ENCODE results near the gene OR5L2. TPM values are rescaled to one million over a fixed set of nuclear protein-coding genes. Genes with fewer than 3 reads are reported as not detected.
"Not testable (repeated sequence)": the region's sequence is repeated elsewhere in the genome, so short reads cannot be mapped to it uniquely, and the experiment has no call there.

The OR5L2 gene
- total RNA-seq, 3 donors from 2014 or later (not counting 1 experiment from before 2014, with no cell fraction given) = not detected

- H3K36me3 Mint-ChIP-seq = peaks cover 9% of the 10 kb centered on the region
- Histone ChIP-seq H3K27me3 (ENCODE audit: control insufficient read depth, insufficient read depth, low read length) (no peaks in the 10 kb centered on the region), H3K4me1 (ENCODE audit: control insufficient read depth, insufficient read depth, low read length) (no peaks in the 10 kb centered on the region), H3K4me3 (ENCODE audit: low read length) (no peak overlapping the region), H3K27ac (ENCODE audit: low read length) (no peak overlapping the region), H3K36me3 (ENCODE audit: control insufficient read depth, insufficient read depth, low read length) (no peaks in the 10 kb centered on the region), H3K9me3 (ENCODE audit: control insufficient read depth, insufficient read depth, low read length) (no peaks in the 10 kb centered on the region)
- 25% methylated on average over 1 of the region's 2 CpGs for WGBS (ENCODE audit: insufficient coverage)
- intact Hi-C loops (cut with micrococcal nuclease) = no loop called here
- no peaks in the 10 kb centered on the region for H3K27me3 Mint-ChIP-seq (ENCODE audit: low read depth in 2 of 2)
- TF ChIP-seq, protein P1, sequence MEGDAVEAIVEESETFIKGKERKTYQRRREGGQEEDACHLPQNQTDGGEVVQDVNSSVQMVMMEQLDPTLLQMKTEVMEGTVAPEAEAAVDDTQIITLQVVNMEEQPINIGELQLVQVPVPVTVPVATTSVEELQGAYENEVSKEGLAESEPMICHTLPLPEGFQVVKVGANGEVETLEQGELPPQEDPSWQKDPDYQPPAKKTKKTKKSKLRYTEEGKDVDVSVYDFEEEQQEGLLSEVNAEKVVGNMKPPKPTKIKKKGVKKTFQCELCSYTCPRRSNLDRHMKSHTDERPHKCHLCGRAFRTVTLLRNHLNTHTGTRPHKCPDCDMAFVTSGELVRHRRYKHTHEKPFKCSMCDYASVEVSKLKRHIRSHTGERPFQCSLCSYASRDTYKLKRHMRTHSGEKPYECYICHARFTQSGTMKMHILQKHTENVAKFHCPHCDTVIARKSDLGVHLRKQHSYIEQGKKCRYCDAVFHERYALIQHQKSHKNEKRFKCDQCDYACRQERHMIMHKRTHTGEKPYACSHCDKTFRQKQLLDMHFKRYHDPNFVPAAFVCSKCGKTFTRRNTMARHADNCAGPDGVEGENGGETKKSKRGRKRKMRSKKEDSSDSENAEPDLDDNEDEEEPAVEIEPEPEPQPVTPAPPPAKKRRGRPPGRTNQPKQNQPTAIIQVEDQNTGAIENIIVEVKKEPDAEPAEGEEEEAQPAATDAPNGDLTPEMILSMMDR (IDR thresholded peaks at IDR 0.05) = no peak
- H3K4me3 Mint-ChIP-seq = no peak overlapping the region
- ATAC-seq = no peak
- H3K9me3 Mint-ChIP-seq = peaks cover 9 to 21% of the 10 kb centered on the region in 2 donors
- H3K27ac Mint-ChIP-seq = no peak overlapping the region
- no peak for DNase-seq
- H3K4me1 Mint-ChIP-seq = no peaks in the 10 kb centered on the region
These were observed 20.4 kb downstream of the OR5L2 start for GRCh38 chr11:55847453-55847852.

- Histone ChIP-seq H3K27me3 (ENCODE audit: control insufficient read depth, insufficient read depth, low read length) (no peaks in the 10 kb centered on the region), H3K27ac (ENCODE audit: low read length) (no peak overlapping the region), H3K9me3 (ENCODE audit: control insufficient read depth, insufficient read depth, low read length) (no peaks in the 10 kb centered on the region), H3K4me1 (ENCODE audit: control insufficient read depth, insufficient read depth, low read length) (no peaks in the 10 kb centered on the region), H3K36me3 (ENCODE audit: control insufficient read depth, insufficient read depth, low read length) (no peaks in the 10 kb centered on the region), H3K4me3 (ENCODE audit: low read length) (no peak overlapping the region)
- peaks cover 14 to 31% of the 10 kb centered on the region in 2 donors for H3K9me3 Mint-ChIP-seq
- TF ChIP-seq, protein P1 (IDR thresholded peaks at IDR 0.05) = no peak
- H3K27ac Mint-ChIP-seq = no peak overlapping the region
- H3K27me3 Mint-ChIP-seq (ENCODE audit: low read depth in 2 of 2) = no peaks in the 10 kb centered on the region
- intact Hi-C loops (cut with micrococcal nuclease) = no loop called here
- no peaks in the 10 kb centered on the region for H3K4me1 Mint-ChIP-seq
- DNase-seq (no peak), ATAC-seq (no peak)
- H3K4me3 Mint-ChIP-seq = no peak overlapping the region
- peaks cover 9% of the 10 kb centered on the region for H3K36me3 Mint-ChIP-seq
These were observed 22.0 kb downstream of the OR5L2 start for GRCh38 chr11:55849037-55849436.

GRCh38 chr11:55852141-55852540 is 25.1 kb downstream of the OR5L2 start:
- Mint-ChIP-seq H3K27ac (no peak overlapping the region), H3K27me3 (ENCODE audit: low read depth in 2 of 2) (no peaks in the 10 kb centered on the region), H3K4me3 (no peak overlapping the region), H3K9me3 (peaks cover 15 to 34% of the 10 kb centered on the region in 2 donors), H3K36me3 (no peaks in the 10 kb centered on the region), H3K4me1 (no peaks in the 10 kb centered on the region)
- H3K27me3 ChIP-seq (ENCODE audit: control insufficient read depth, insufficient read depth, low read length) = no peaks in the 10 kb centered on the region
- H3K4me1 ChIP-seq (ENCODE audit: control insufficient read depth, insufficient read depth, low read length) = no peaks in the 10 kb centered on the region
- no CpG with 5 or more reads among the region's 1 CpG for WGBS (ENCODE audit: insufficient coverage)
- ATAC-seq (no peak), DNase-seq (no peak)
- TF ChIP-seq, protein P1 (IDR thresholded peaks at IDR 0.05) = no peak
- no peak overlapping the region for H3K4me3 ChIP-seq (ENCODE audit: low read length)
- no peak overlapping the region for H3K27ac ChIP-seq (ENCODE audit: low read length)
- intact Hi-C loops (cut with micrococcal nuclease) = no loop called here
- no peaks in the 10 kb centered on the region for H3K36me3 ChIP-seq (ENCODE audit: control insufficient read depth, insufficient read depth, low read length)
- peaks cover 5% of the 10 kb centered on the region for H3K9me3 ChIP-seq (ENCODE audit: control insufficient read depth, insufficient read depth, low read length)

- H3K27me3 ChIP-seq (ENCODE audit: control insufficient read depth, insufficient read depth, low read length) = no peaks in the 10 kb centered on the region
- TF ChIP-seq, protein P1 (IDR thresholded peaks at IDR 0.05) = no peak
- no peaks in the 10 kb centered on the region for H3K36me3 ChIP-seq (ENCODE audit: control insufficient read depth, insufficient read depth, low read length)
- Mint-ChIP-seq H3K36me3 (no peaks in the 10 kb centered on the region), H3K27me3 (ENCODE audit: low read depth in 2 of 2) (no peaks in the 10 kb centered on the region), H3K27ac (no peak overlapping the region), H3K4me1 (no peaks in the 10 kb centered on the region), H3K4me3 (no peak overlapping the region), H3K9me3 (peaks cover 12 to 33% of the 10 kb centered on the region in 2 donors)
- WGBS (ENCODE audit: insufficient coverage) = 0% methylated on average over 1 of the region's 1 CpG
- no peaks in the 10 kb centered on the region for H3K4me1 ChIP-seq (ENCODE audit: control insufficient read depth, insufficient read depth, low read length)
- no peak overlapping the region for H3K27ac ChIP-seq (ENCODE audit: low read length)
- ATAC-seq = no peak
- DNase-seq = no peak
- H3K9me3 ChIP-seq (ENCODE audit: control insufficient read depth, insufficient read depth, low read length) = peaks cover 7% of the 10 kb centered on the region
- no peak overlapping the region for H3K4me3 ChIP-seq (ENCODE audit: low read length)
- intact Hi-C loops (cut with micrococcal nuclease) = no loop called here
These were observed 27.7 kb downstream of the OR5L2 start for GRCh38 chr11:55854704-55855103.

- H3K27ac ChIP-seq (ENCODE audit: low read length); H3K27me3 ChIP-seq (ENCODE audit: control insufficient read depth, insufficient read depth, low read length): not testable (repeated sequence)
These were observed 40.3 kb downstream of the OR5L2 start for GRCh38 chr11:55867354-55867753.

More at GRCh38 chr11:55867354-55867753, 40.3 kb downstream of the OR5L2 start:
- intact Hi-C loops (cut with micrococcal nuclease); H3K4me3 Mint-ChIP-seq; H3K27ac Mint-ChIP-seq; H3K27me3 Mint-ChIP-seq (ENCODE audit: low read depth in 2 of 2); H3K36me3 ChIP-seq (ENCODE audit: control insufficient read depth, insufficient read depth, low read length); H3K36me3 Mint-ChIP-seq; H3K4me3 ChIP-seq (ENCODE audit: low read length); H3K4me1 ChIP-seq (ENCODE audit: control insufficient read depth, insufficient read depth, low read length); ATAC-seq; H3K4me1 Mint-ChIP-seq; DNase-seq: not testable (repeated sequence)
- peaks cover 9 to 26% of the 10 kb centered on the region in 2 donors for H3K9me3 Mint-ChIP-seq
- peaks cover 15% of the 10 kb centered on the region for H3K9me3 ChIP-seq (ENCODE audit: control insufficient read depth, insufficient read depth, low read length)
- 65% methylated on average over 4 of the region's 4 CpGs for WGBS (ENCODE audit: insufficient coverage)

Measured in natural killer cell (primary cell).